Subcutaneous abdominal adipose tissue (tissue), 5 donors: ENCODE results near the gene MRPS26.
A peak's percentile ranks its signal among the peaks of the same experiment; 100 is the strongest.
"Not testable (repeated sequence)": the region's sequence is repeated elsewhere in the genome, so short reads cannot be mapped to it uniquely, and the experiment has no call there.

ENCODE experiments used
- H3K27ac ChIP-seq: one replicate; pipeline ENCODE4 v1.7.0; 2013; ENCODE audit warnings: low read depth, mild to moderate bottlenecking, inconsistent platforms, low read length, moderate library complexity
- H3K27me3 ChIP-seq, 5 donors: one replicate each; pipeline ENCODE4 v1.7.0; 2013; ENCODE audit warnings: low read length in 5 of 5, inconsistent platforms in 1 of 5; ENCODE audit not compliant: control insufficient read depth in 5 of 5, insufficient read depth in 4 of 5
- H3K36me3 ChIP-seq, 5 donors: one replicate each; pipeline ENCODE4 v1.7.0; 2013; ENCODE audit warnings: low read length in 5 of 5; ENCODE audit not compliant: control insufficient read depth in 5 of 5, insufficient read depth in 5 of 5
- H3K4me1 ChIP-seq, 5 donors: one replicate each; pipeline ENCODE4 v1.7.0; 2013; ENCODE audit warnings: low read length in 5 of 5, mild to moderate bottlenecking in 3 of 5, moderate library complexity in 1 of 5; ENCODE audit not compliant: control insufficient read depth in 5 of 5, insufficient read depth in 5 of 5
- H3K4me3 ChIP-seq, 5 donors: one replicate each; pipeline ENCODE4 v1.7.0; 2013; ENCODE audit warnings: low read length in 5 of 5, low read depth in 1 of 5
- H3K9ac ChIP-seq, 5 donors: one replicate each; pipeline ENCODE4 v1.7.0; 2013; ENCODE audit warnings: low read length in 5 of 5, mild to moderate bottlenecking in 4 of 5, moderate library complexity in 3 of 5
- H3K9me3 ChIP-seq, 5 donors: one replicate each; pipeline ENCODE4 v1.7.0; 2013; ENCODE audit warnings: low read length in 5 of 5; ENCODE audit not compliant: control insufficient read depth in 5 of 5
- donor health status: healthy.
- donor health status: healthy.
- donor health status: healthy.
- donor health status: healthy.
- donor health status: healthy.

MRPS26 gene

GRCh38 chr20:3072530-3073250, 26.8 kb downstream of the MRPS26 start:
- Histone ChIP-seq H3K36me3 (no peaks in the 10 kb centered on the region), H3K9ac (peak overlapping the region in 1 of 5 donors; percentile 66), H3K4me1 (peaks cover 0 to 34% (median 23%) of the 10 kb centered on the region in 5 donors), H3K9me3 (no peaks in the 10 kb centered on the region), H3K27me3 (peaks cover 0 to 2% (median 0%) of the 10 kb centered on the region in 5 donors), H3K27ac (no peak overlapping the region), H3K4me3 (peak overlapping the region in 4 of 5 donors; percentile 49 to 67 (median 58))

DNA sequence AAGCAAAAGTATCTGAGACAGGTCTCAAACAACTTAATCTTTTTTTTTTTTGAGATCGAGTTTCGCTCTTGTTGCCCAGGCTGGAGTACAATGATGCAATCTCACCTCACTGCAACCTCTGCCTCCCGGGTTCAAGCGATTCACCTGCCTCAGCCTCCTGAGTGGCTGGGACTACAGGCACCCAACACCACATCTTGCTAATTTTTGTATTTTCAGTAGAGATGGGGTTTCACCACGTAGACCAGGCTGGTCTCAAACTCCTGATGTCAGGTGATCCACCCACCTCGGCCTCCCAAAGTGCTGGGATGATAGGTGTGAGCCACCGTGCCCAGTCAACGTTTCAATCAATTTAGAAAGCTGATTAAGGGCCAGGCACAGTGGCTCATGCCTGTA, 27.4 kb downstream of the MRPS26 start:
- H3K36me3 ChIP-seq, H3K27ac ChIP-seq, H3K9ac ChIP-seq, H3K9me3 ChIP-seq, H3K27me3 ChIP-seq, H3K4me3 ChIP-seq: not testable (repeated sequence)
- peaks cover 0 to 28% (median 23%) of the 10 kb centered on the region in 5 donors for H3K4me1 ChIP-seq

GRCh38 chr20:3074812-3075211, 29.0 kb downstream of the MRPS26 start:
- Histone ChIP-seq H3K4me3 (no peak overlapping the region), H3K9me3 (no peaks in the 10 kb centered on the region), H3K4me1 (peaks cover 0 to 21% (median 16%) of the 10 kb centered on the region in 5 donors), H3K27ac (no peak overlapping the region), H3K9ac (no peak overlapping the region), H3K36me3 (no peaks in the 10 kb centered on the region), H3K27me3 (peaks cover 0 to 2% (median 0%) of the 10 kb centered on the region in 5 donors)

- H3K27me3 ChIP-seq, H3K36me3 ChIP-seq, H3K9ac ChIP-seq, H3K9me3 ChIP-seq, H3K27ac ChIP-seq, H3K4me3 ChIP-seq: not testable (repeated sequence)
- peaks cover 0 to 21% (median 19%) of the 10 kb centered on the region in 5 donors for H3K4me1 ChIP-seq
These were observed 29.5 kb downstream of the MRPS26 start for GRCh38 chr20:3075315-3075714.

GRCh38 chr20:3077618-3078134, 31.8 kb downstream of the MRPS26 start:
- H3K9ac ChIP-seq = no peak overlapping the region
- peaks cover 0 to 10% (median 0%) of the 10 kb centered on the region in 5 donors for H3K27me3 ChIP-seq
- H3K27ac ChIP-seq = no peak overlapping the region
- H3K9me3 ChIP-seq = no peaks in the 10 kb centered on the region
- peaks cover 6 to 26% (median 21%) of the 10 kb centered on the region in 5 donors for H3K4me1 ChIP-seq
- no peak overlapping the region for H3K4me3 ChIP-seq
- no peaks in the 10 kb centered on the region for H3K36me3 ChIP-seq

GRCh38 chr20:3080939-3081388, 35.1 kb downstream of the MRPS26 start:
- Histone ChIP-seq H3K36me3 (no peaks in the 10 kb centered on the region), H3K4me1 (peaks cover 6 to 32% (median 24%) of the 10 kb centered on the region in 5 donors), H3K27ac (peak overlapping the region; percentile 57), H3K9me3 (no peaks in the 10 kb centered on the region), H3K4me3 (no peak overlapping the region), H3K9ac (no peak overlapping the region), H3K27me3 (peaks cover 0 to 18% (median 4%) of the 10 kb centered on the region in 5 donors)

- Histone ChIP-seq H3K9ac (no peak overlapping the region), H3K4me1 (peaks cover 6 to 32% (median 24%) of the 10 kb centered on the region in 5 donors), H3K27me3 (peaks cover 0 to 18% (median 4%) of the 10 kb centered on the region in 5 donors), H3K9me3 (no peaks in the 10 kb centered on the region), H3K36me3 (no peaks in the 10 kb centered on the region), H3K4me3 (peak overlapping the region; percentile 20 to 65 (median 44)), H3K27ac (no peak overlapping the region)
These were observed 35.8 kb downstream of the MRPS26 start for GRCh38 chr20:3081641-3082040.

- Histone ChIP-seq H3K36me3 (no peaks in the 10 kb centered on the region), H3K9me3 (no peaks in the 10 kb centered on the region), H3K9ac (peak overlapping the region in 1 of 5 donors; percentile 59), H3K4me1 (peaks cover 6 to 32% (median 24%) of the 10 kb centered on the region in 5 donors), H3K27me3 (peaks cover 0 to 18% (median 4%) of the 10 kb centered on the region in 5 donors), H3K4me3 (peak overlapping the region; percentile 29 to 65 (median 51)), H3K27ac (no peak overlapping the region)
These were observed 36.6 kb downstream of the MRPS26 start for GRCh38 chr20:3082306-3082951.

- Histone ChIP-seq H3K9ac (peak overlapping the region in 1 of 5 donors; percentile 47), H3K9me3 (no peaks in the 10 kb centered on the region), H3K36me3 (no peaks in the 10 kb centered on the region), H3K27ac (no peak overlapping the region), H3K4me3 (peak overlapping the region in 2 of 5 donors; percentile 13 to 55), H3K27me3 (peaks cover 0 to 18% (median 4%) of the 10 kb centered on the region in 5 donors), H3K4me1 (peaks cover 6 to 32% (median 24%) of the 10 kb centered on the region in 5 donors)
These were observed 37.4 kb downstream of the MRPS26 start for GRCh38 chr20:3082955-3083952.
